Spinal cord (tissue), 10 donors: ENCODE results near the gene NANOS3. TPM values are rescaled to one million over a fixed set of nuclear protein-coding genes. Genes with fewer than 3 reads are reported as not detected.

Experiments used
- DNase-seq, 6 donors: peaks; one replicate each; pipeline versions ENCODE4 v3.0.0 to v3.0.0-alpha.2; 2013 to 2015; ENCODE audit warnings: low spot score in 6 of 6, low read depth in 4 of 6
- H3K27ac ChIP-seq: one replicate; pipeline ENCODE4 v1.5.1; 2013; ENCODE audit warnings: low read depth, low read length, control low read depth
- H3K27me3 ChIP-seq: one replicate; pipeline ENCODE4 v1.6.1; 2013; ENCODE audit warnings: low read length; ENCODE audit not compliant: control insufficient read depth, insufficient read depth
- H3K36me3 ChIP-seq: one replicate; pipeline ENCODE4 v1.6.1; 2013; ENCODE audit warnings: low read length; ENCODE audit not compliant: control insufficient read depth, insufficient read depth
- H3K4me1 ChIP-seq: one replicate; pipeline ENCODE4 v1.6.1; 2013; ENCODE audit warnings: low read length; ENCODE audit not compliant: control insufficient read depth, insufficient read depth
- H3K4me3 ChIP-seq: one replicate; pipeline ENCODE4 v1.5.1; 2013; ENCODE audit warnings: low read depth, low read length, control low read depth
- H3K9me3 ChIP-seq: one replicate; pipeline ENCODE4 v1.6.1; 2013; ENCODE audit warnings: low read length; ENCODE audit not compliant: control insufficient read depth, insufficient read depth
- WGBS: methylation state at CpG from one replicate; pipeline ENCODE4 v1.1.5; 2013; ENCODE audit warnings: missing lambda C conversion rate; ENCODE audit not compliant: insufficient coverage; 5-methylcytosine and 5-hydroxymethylcytosine counted together
- polyA plus RNA-seq, 2 donors: library from polyadenylated mRNA; unstranded; fragments of 120-200 nt; gene quantifications; one replicate each; pipeline ENCODE4 v1.2.1, GENCODE V29; 2013; ENCODE audit not compliant: insufficient read length in 2 of 2
- total RNA-seq, 2 donors: library from RNA; depleted of rRNA in 1 of 2; stranded (reverse); fragments of 120-200 nt in 1 of 2; fragments of >200 nt in 1 of 2; gene quantifications; one replicate each; pipeline versions ENCODE4 v1.2.3 to v1.2.4, GENCODE V29; 2013 to 2014
- donor health status: healthy.

NANOS3 gene
- total and polyA plus RNA-seq, 4 donors, result 11.2 to 24.6 (median 23.1) TPM; not detected in 1

- Histone ChIP-seq H3K27ac (peak overlapping the region; percentile 96), H3K4me3 (peak overlapping the region; percentile 60), H3K36me3 (peaks cover 12% of the 10 kb centered on the region), H3K4me1 (peaks cover 75% of the 10 kb centered on the region), H3K27me3 (peaks cover 4% of the 10 kb centered on the region), H3K9me3 (no peaks in the 10 kb centered on the region)
- 12% methylated on average over 18 of the region's 24 CpGs for WGBS
- DNase-seq, result peak in 2 of 6 donors; percentile 43 to 75
Observed at GRCh38 chr19:13843104-13843921, 33.6 kb upstream of the NANOS3 start.

- peaks cover 4% of the 10 kb centered on the region for H3K27me3 ChIP-seq
- WGBS, result 33% methylated on average over 1 of the region's 7 CpGs
Observed at GRCh38 chr19:13844130-13844631, 32.8 kb upstream of the NANOS3 start.

GRCh38 chr19:13846557-13847406, 30.2 kb upstream of the NANOS3 start:
- DNase-seq, result peak in 4 of 6 donors; percentile 82 to 96 (median 88)
- H3K27me3 ChIP-seq, result peaks cover 4% of the 10 kb centered on the region
- WGBS, result 4% methylated on average over 23 of the region's 23 CpGs
- no peaks in the 10 kb centered on the region for H3K9me3 ChIP-seq
- peaks cover 68% of the 10 kb centered on the region for H3K4me1 ChIP-seq
- H3K4me3 ChIP-seq, result peak overlapping the region; percentile 48
- H3K36me3 ChIP-seq, result no peaks in the 10 kb centered on the region
- peak overlapping the region; percentile 99 for H3K27ac ChIP-seq

More at GRCh38 chr19:13844130-13844631, 32.8 kb upstream of the NANOS3 start:
- Histone ChIP-seq H3K36me3 (peaks cover 9% of the 10 kb centered on the region), H3K4me1 (peaks cover 68% of the 10 kb centered on the region), H3K27ac (no peak overlapping the region), H3K9me3 (no peaks in the 10 kb centered on the region), H3K4me3 (no peak overlapping the region)
- no peak for DNase-seq

- Histone ChIP-seq H3K9me3 (no peaks in the 10 kb centered on the region), H3K4me1 (peaks cover 66% of the 10 kb centered on the region), H3K4me3 (peak overlapping the region; percentile 48), H3K27me3 (peaks cover 4% of the 10 kb centered on the region), H3K27ac (peak overlapping the region; percentile 99), H3K36me3 (no peaks in the 10 kb centered on the region)
- 0% methylated on average over 20 of the region's 47 CpGs for WGBS
- DNase-seq, result peak in 2 of 6 donors; percentile 82 to 92
Observed at GRCh38 chr19:13847407-13848339, 29.3 kb upstream of the NANOS3 start.

GRCh38 chr19:13848340-13848677, 28.6 kb upstream of the NANOS3 start:
- no peak for DNase-seq
- Histone ChIP-seq H3K9me3 (no peaks in the 10 kb centered on the region), H3K27ac (peak overlapping the region; percentile 99), H3K27me3 (no peaks in the 10 kb centered on the region), H3K36me3 (no peaks in the 10 kb centered on the region), H3K4me1 (peaks cover 60% of the 10 kb centered on the region), H3K4me3 (no peak overlapping the region)
- no CpG with 5 or more reads among the region's 4 CpGs for WGBS

GRCh38 chr19:13848798-13849676, 27.9 kb upstream of the NANOS3 start:
- 74% methylated on average over 13 of the region's 16 CpGs for WGBS
- Histone ChIP-seq H3K4me3 (no peak overlapping the region), H3K36me3 (no peaks in the 10 kb centered on the region), H3K4me1 (peaks cover 53% of the 10 kb centered on the region), H3K27ac (peak overlapping the region; percentile 29), H3K9me3 (no peaks in the 10 kb centered on the region), H3K27me3 (no peaks in the 10 kb centered on the region)
- DNase-seq, result no peak

- DNase-seq, result peak in 2 of 6 donors; percentile 69 to 89
- H3K27me3 ChIP-seq, result no peaks in the 10 kb centered on the region
- no peaks in the 10 kb centered on the region for H3K9me3 ChIP-seq
- no peaks in the 10 kb centered on the region for H3K36me3 ChIP-seq
- peaks cover 52% of the 10 kb centered on the region for H3K4me1 ChIP-seq
- peak overlapping the region; percentile 24 for H3K4me3 ChIP-seq
- WGBS, result 15% methylated on average over 61 of the region's 66 CpGs
- H3K27ac ChIP-seq, result peak overlapping the region; percentile 94
Observed at GRCh38 chr19:13849991-13850909, 26.7 kb upstream of the NANOS3 start.
